GM12875 (cell line): ENCODE data around the gene TIMM13.
"Not testable (repeated sequence)": the region's sequence is repeated elsewhere in the genome, so short reads cannot be mapped to it uniquely, and the experiment has no call there.

Experiments
- H3K4me3 ChIP-seq: one replicate; pipeline ENCODE4 v1.5.1; 2011; ENCODE audit warnings: low read depth, low read length, control low read depth
- TF ChIP-seq, protein P1 (sequence below): IDR thresholded peaks from 2 replicates; pipeline ENCODE4 v1.5.1; 2011; ENCODE audit warnings: low read depth, mild to moderate bottlenecking, control low read depth, inconsistent platforms, low read length, moderate library complexity, borderline replicate concordance; ENCODE audit not compliant: insufficient read depth

Gene TIMM13

DNA sequence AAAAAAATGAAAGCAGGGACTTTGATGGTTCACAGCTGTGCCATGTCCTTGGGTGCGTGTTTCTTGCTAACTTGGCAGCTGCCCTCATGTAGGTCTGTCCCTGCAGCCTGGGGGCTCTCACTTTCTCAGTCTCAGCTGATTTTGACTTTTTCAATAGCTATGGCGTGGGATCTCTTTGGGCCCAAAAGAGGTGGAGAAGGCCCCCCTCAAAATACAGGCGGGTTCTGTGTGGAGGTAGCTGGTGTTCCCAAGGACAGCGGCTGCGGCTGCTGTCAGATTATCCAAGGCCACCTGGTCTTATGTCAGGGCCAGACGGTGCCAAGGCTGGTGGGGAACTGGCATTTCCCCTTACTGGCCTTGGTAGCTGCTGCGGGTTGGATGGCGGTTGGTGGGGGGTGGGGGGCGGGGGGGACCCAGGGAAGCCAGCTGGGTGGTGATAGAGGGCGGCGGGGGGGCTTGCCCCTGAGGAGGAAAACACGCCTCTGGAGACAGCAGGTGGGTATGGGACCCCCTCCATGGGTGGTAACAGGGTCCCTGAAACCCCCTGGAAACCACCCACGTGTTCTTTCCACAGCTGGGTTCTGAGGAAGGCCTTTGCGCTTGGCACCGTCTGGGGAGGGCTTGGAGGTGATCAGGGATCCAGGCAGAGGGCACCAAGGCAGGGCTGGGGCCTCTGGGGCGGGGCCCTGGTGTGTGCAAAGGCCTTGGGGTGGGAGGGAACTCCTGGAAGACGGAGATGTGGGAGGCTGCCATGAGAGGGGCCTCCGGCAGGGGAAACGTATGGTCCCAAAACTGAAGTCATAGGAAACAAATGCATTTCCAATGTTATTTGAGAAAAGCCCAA is 4.1 kb downstream of the TIMM13 start:
- TF ChIP-seq, protein P1, sequence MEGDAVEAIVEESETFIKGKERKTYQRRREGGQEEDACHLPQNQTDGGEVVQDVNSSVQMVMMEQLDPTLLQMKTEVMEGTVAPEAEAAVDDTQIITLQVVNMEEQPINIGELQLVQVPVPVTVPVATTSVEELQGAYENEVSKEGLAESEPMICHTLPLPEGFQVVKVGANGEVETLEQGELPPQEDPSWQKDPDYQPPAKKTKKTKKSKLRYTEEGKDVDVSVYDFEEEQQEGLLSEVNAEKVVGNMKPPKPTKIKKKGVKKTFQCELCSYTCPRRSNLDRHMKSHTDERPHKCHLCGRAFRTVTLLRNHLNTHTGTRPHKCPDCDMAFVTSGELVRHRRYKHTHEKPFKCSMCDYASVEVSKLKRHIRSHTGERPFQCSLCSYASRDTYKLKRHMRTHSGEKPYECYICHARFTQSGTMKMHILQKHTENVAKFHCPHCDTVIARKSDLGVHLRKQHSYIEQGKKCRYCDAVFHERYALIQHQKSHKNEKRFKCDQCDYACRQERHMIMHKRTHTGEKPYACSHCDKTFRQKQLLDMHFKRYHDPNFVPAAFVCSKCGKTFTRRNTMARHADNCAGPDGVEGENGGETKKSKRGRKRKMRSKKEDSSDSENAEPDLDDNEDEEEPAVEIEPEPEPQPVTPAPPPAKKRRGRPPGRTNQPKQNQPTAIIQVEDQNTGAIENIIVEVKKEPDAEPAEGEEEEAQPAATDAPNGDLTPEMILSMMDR = no peak
- no peak overlapping the region for H3K4me3 ChIP-seq

DNA sequence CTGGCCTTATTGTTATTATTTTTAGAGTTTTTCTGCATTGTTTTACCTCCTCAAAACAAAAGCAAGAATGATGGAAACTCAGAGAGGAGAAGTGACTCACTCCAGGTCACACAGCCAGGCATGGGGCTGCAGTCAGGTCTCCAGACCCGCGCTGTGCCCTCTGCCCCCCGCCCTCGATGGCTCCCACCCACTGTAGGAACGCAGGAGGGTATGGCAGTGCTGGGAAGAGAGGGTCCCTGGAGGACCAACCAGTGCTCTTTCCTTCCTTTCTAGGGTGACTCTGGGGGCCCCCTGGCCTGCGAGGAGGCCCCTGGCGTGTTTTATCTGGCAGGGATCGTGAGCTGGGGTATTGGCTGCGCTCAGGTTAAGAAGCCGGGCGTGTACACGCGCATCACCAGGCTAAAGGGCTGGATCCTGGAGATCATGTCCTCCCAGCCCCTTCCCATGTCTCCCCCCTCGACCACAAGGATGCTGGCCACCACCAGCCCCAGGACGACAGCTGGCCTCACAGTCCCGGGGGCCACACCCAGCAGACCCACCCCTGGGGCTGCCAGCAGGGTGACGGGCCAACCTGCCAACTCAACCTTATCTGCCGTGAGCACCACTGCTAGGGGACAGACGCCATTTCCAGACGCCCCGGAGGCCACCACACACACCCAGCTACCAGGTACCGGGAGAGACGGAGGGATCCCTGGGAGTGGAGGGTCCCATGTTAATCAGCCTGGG is 5.6 kb downstream of the TIMM13 start:
- TF ChIP-seq, protein P1 = no peak
- H3K4me3 ChIP-seq = no peak overlapping the region

DNA sequence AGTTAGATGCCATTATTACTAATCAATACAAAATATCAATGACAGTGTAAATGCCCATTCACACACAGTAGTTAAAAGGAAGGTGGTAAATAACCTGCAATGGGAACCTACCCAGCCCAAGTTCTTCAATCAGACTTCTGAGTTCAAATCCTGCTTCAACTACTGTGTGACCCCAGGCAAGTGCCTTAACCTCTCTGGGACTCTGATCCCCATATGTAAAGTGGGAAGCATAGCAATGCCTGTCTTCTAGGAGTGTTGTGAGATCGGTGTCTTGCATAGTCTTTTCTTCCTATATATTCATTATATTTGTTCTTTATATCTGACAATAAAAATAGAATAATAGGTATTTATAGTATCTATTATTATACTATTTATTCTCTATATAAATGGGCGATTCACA is 6.9 kb downstream of the TIMM13 start:
- TF ChIP-seq, protein P1 = no peak
- H3K4me3 ChIP-seq = no peak overlapping the region

DNA sequence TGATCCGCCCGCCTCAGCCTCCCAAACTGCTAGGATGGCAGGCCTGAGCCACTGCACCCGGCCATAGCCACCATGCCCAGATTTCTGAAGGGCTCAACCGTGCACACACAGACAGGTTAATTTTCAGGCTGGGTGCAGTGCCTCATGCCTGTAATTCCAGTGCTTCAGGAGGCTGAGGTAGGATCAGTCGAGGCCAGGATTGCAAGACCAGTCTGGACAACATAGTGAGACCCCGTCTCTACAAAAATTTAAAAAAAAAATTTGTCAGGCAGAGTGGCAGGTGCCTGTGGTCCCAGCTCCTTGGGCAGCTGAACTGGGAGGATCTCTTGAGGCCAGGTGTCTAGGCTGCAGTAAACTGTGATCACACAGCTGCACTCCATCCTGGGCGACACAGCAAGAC is 7.6 kb downstream of the TIMM13 start:
- TF ChIP-seq, protein P1 = no peak
- no peak overlapping the region for H3K4me3 ChIP-seq

DNA sequence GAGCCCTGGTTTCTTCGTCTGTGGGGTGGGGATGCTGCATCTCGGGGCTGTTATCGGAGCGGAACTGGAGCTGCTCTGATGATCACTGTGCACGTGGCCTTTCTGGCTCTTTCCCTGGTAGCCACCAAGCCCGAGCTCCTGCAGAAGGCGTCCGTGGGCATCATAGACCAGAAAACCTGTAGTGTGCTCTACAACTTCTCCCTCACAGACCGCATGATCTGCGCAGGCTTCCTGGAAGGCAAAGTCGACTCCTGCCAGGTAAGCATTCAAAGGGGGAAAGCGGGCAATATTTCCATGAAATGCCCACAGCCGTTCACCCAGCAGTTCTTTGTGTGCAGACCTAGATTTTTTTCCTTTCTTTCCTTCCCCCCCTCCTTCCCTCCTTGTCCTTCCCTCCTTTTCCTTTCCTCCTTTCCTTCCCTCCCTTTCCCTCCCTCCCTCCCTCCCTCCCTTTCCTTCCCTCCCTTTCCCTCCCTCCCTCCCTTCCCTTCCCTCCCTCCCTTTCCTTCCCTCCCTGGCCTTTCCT is 9.4 kb downstream of the TIMM13 start:
- TF ChIP-seq, protein P1 = no peak
- H3K4me3 ChIP-seq = no peak overlapping the region

DNA sequence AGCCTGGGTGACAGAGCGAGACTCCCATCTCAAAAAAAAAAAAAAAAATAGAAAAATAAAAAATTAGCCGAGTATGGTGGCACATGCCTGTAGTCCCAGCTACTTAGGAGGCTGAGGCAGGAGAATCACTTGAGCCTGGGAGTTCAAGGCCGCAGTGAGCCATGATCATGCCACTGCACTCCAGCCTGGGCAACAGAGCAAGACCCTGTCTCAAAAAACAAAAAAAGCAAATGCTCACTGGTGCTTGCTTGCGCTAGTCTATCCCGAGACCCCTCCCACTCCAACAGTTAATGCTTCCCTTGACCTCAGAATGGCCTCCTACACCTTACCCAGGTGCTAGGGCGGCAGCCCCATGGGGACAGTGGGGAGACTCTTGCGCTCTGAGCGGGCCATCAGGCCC is 9.9 kb downstream of the TIMM13 start:
- not testable (repeated sequence) for H3K4me3 ChIP-seq

DNA sequence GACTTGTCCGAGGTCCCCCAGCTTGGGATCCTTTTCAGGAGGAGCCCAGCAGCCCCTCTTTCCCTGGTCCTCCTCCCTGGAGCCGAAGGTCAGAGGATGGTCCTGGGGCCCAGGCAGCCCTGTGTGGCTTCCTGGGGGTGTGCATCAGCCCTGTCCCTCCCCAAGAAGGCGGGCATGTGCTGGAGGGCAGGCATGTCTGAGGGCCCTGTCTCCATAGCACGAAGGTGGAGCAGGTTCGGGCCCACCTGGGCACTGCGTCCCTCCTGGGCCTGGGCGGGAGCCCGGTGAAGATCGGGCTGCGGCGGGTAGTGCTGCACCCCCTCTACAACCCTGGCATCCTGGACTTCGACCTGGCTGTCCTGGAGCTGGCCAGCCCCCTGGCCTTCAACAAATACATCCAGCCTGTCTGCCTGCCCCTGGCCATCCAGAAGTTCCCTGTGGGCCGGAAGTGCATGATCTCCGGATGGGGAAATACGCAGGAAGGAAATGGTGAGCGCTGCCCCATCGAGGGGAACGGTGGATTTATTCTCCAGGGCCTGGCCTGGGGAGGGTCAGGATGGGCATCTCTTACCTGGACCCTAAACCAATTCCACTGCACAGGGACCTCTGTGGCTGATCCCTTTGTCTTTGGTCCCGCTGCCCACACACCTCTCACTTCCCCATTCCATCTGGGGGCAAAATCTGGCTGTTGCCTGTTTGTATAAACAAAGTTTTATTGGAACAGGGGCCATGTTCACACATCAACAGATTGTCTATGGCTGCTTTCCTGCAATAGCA is 10.9 kb downstream of the TIMM13 start:
- TF ChIP-seq, protein P1 = no peak

More for the DNA sequence above, 10.9 kb downstream of the TIMM13 start:
- no peak overlapping the region for H3K4me3 ChIP-seq
